Fibroblast of lung (primary cell): ENCODE measurements around the gene CCDC183. TPM values are rescaled to one million over a fixed set of nuclear protein-coding genes. Genes with fewer than 3 reads are reported as not detected.

Experiments
- DNase-seq, 2 donors: peaks; one replicate each; pipeline versions ENCODE4 v3.0.0 to v3.0.0-alpha.2; 2010; ENCODE audit warnings: low read depth in 2 of 2
- H2AFZ ChIP-seq: 2 replicates; pipeline ENCODE4 v1.5.1; 2012; ENCODE audit warnings: low read length, control low read depth, inconsistent platforms
- H3K27ac ChIP-seq: 2 replicates; pipeline ENCODE4 v1.5.1; 2011; ENCODE audit warnings: low read length, control low read depth; ENCODE audit not compliant: insufficient read depth
- H3K27me3 ChIP-seq: 2 replicates; pipeline ENCODE4 v1.5.1; 2011; ENCODE audit warnings: mild to moderate bottlenecking, low read length; ENCODE audit not compliant: control insufficient read depth, insufficient read depth
- H3K36me3 ChIP-seq: 2 replicates; pipeline ENCODE4 v1.5.1; 2011; ENCODE audit warnings: low read length; ENCODE audit not compliant: control insufficient read depth, insufficient read depth
- H3K4me1 ChIP-seq: 2 replicates; pipeline ENCODE4 v1.5.1; 2011; ENCODE audit warnings: low read length; ENCODE audit not compliant: control insufficient read depth, insufficient read depth; ENCODE audit errors: extremely low read depth
- H3K4me2 ChIP-seq: 2 replicates; pipeline ENCODE4 v1.5.1; 2011; ENCODE audit warnings: low read length, control low read depth; ENCODE audit not compliant: insufficient read depth; ENCODE audit errors: extremely low read depth
- H3K4me3 ChIP-seq, 4 experiments: fragments of 200-600 bp in 1 of 4; sonication (generic) in 1 of 4; replicated peaks in 1 of 4; 2 replicates each; pipeline ENCODE4 v1.5.1; 2011 to 2016; ENCODE audit warnings: low read length in 4 of 4, low read depth in 3 of 4, mild to moderate bottlenecking in 3 of 4, control low read depth in 2 of 4, inconsistent platforms in 1 of 4, mixed read lengths in 1 of 4; ENCODE audit not compliant: insufficient read depth in 1 of 4; ENCODE audit errors: control extremely low read depth in 1 of 4
- H3K79me2 ChIP-seq: 2 replicates; pipeline ENCODE4 v1.5.1; 2012; ENCODE audit warnings: mild to moderate bottlenecking, low read length, inconsistent platforms; ENCODE audit not compliant: control insufficient read depth, insufficient read depth
- H3K9ac ChIP-seq: 2 replicates; pipeline ENCODE4 v1.5.1; 2011; ENCODE audit warnings: mild to moderate bottlenecking, low read length, control low read depth; ENCODE audit not compliant: insufficient read depth
- H3K9me3 ChIP-seq: 2 replicates; pipeline ENCODE4 v1.5.1; 2012; ENCODE audit warnings: low read depth, low read length; ENCODE audit not compliant: control insufficient read depth, insufficient read depth
- H4K20me1 ChIP-seq: 2 replicates; pipeline ENCODE4 v1.5.1; 2011; ENCODE audit warnings: low read length; ENCODE audit not compliant: control insufficient read depth, insufficient read depth; ENCODE audit errors: extremely low read depth
- CTCF ChIP-seq, 2 donors: IDR thresholded peaks in 1 of 2; conservative IDR thresholded peaks in 1 of 2; 1 replicate in 1 of 2; 2 replicates in 1 of 2; pipeline ENCODE4 v1.5.1; 2011 to 2012; ENCODE audit warnings: low read length in 2 of 2, control low read depth in 1 of 2, inconsistent platforms in 1 of 2, low read depth in 1 of 2, mild to moderate bottlenecking in 1 of 2
- EZH2 ChIP-seq: IDR thresholded peaks from 2 replicates; pipeline ENCODE4 v1.5.1; 2012; ENCODE audit warnings: low read length, control low read depth, mild to moderate bottlenecking; ENCODE audit errors: missing control alignments
- polyA plus RNA-seq, 2 donors: library from polyadenylated mRNA; depleted of rRNA in 1 of 2; stranded (reverse) in 1 of 2; unstranded in 1 of 2; fragments of >200 nt; gene quantifications; 2 replicates each; pipeline ENCODE4 v1.2.1, GENCODE V29; 2011 to 2012; ENCODE audit warnings: missing spikeins in 1 of 2
- total RNA-seq: library from RNA; depleted of rRNA; stranded (reverse); fragments of >200 nt; gene quantifications from 2 replicates; pipeline ENCODE4 v1.2.1, GENCODE V29; 2014

The CCDC183 gene
- total and polyA plus RNA-seq, 2 donors (not counting 1 experiment from before 2014, with no cell fraction given) = 0.35 to 0.99 TPM

- H3K27me3 ChIP-seq = peaks cover 18% of the 10 kb centered on the region
- H3K27ac ChIP-seq = no peak overlapping the region
- no peak for DNase-seq
- peaks cover 9% of the 10 kb centered on the region for H3K79me2 ChIP-seq
- no peak overlapping the region for H3K4me2 ChIP-seq
- no peaks in the 10 kb centered on the region for H4K20me1 ChIP-seq
- H3K4me3 ChIP-seq = no peak overlapping the region
- H3K36me3 ChIP-seq = peaks cover 2% of the 10 kb centered on the region
- H3K4me1 ChIP-seq = peaks cover 6% of the 10 kb centered on the region
- TF ChIP-seq CTCF (conservative IDR thresholded peaks at IDR 0.05 in 1 of 2, IDR thresholded peaks at IDR 0.05 in 1 of 2; ENCODE audit: low read depth in 1 of 2, low read length in 2 of 2) (no peak), EZH2 (no peak)
- H2AFZ ChIP-seq = no peak overlapping the region
- H3K9me3 ChIP-seq = no peaks in the 10 kb centered on the region
- H3K9ac ChIP-seq = no peak overlapping the region
These were observed 7.7 kb downstream of the CCDC183 start for GRCh38 chr9:136803551-136804508.

DNA sequence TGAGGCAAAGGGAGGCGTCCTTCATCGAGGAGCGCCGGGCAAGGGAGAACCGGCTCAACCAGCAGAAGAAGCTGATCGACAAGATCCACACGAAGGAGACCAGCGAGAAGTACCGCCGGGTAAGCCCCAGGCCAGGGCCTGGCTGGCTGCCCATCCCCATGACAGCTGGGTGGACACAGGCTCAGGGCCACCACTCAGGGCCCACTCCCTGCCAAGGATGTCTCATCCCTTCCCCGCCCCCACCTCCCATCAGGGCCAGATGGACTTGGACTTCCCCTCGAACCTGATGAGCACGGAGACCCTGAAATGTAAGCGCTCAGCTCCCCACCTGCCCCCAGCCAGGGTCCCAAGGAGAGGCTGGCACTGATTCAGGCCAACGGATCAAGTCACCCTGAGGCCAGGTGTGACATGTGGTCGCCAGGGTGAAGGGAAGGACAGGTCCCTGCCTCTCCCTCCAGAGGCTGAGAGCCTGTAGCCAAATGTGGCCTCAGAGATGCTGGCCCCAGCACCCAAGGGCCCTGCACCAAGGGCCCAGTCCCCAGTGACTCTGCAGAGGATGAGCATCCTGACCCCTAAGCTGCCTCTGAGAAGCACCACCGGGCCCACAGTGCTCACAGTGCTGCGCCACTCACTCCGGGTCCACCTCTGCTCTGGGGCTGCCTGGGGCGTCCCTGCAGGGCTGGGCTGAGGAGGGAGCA lies 8.5 kb downstream of the CCDC183 start:
- no peak overlapping the region for H3K4me3 ChIP-seq
- peaks cover 9% of the 10 kb centered on the region for H3K4me1 ChIP-seq
- TF ChIP-seq CTCF (conservative IDR thresholded peaks at IDR 0.05 in 1 of 2, IDR thresholded peaks at IDR 0.05 in 1 of 2; ENCODE audit: low read depth in 1 of 2, low read length in 2 of 2) (no peak), EZH2 (no peak)
- H3K9me3 ChIP-seq = no peaks in the 10 kb centered on the region
- H4K20me1 ChIP-seq = no peaks in the 10 kb centered on the region
- H3K36me3 ChIP-seq = peaks cover 2% of the 10 kb centered on the region
- no peak overlapping the region for H3K9ac ChIP-seq
- peaks cover 12% of the 10 kb centered on the region for H3K27me3 ChIP-seq
- H3K79me2 ChIP-seq = peaks cover 17% of the 10 kb centered on the region
- H3K4me2 ChIP-seq = no peak overlapping the region
- no peak for DNase-seq
- no peak overlapping the region for H3K27ac ChIP-seq
- H2AFZ ChIP-seq = no peak overlapping the region

DNA sequence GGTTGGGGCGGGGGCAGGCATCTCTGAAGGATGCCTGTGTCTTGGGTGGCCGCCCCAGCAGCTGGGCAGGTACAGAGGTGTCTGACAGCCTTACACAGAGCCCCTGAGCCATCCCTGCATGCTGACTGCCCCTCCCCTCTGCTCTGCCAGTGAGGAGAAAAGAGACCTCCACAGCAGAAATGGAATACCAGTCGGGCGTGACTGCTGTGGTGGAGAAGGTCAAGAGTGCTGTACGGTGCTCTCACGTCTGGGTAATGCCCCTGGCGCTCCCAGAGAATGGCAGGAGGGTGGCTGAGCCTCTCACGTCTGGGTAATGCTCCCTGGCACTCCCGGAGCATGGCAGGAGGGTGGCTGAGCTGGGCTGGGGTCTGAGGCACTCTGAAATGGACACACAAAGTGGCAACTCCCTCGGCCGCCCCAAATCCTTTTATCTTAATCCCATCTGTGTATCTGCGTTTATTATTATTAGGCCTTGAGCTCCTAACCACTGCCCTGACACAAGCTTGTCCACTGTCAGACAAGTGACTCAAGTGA lies 9.1 kb downstream of the CCDC183 start:
- no peak overlapping the region for H3K27ac ChIP-seq
- no peak for TF ChIP-seq EZH2
- no peak for TF ChIP-seq CTCF (conservative IDR thresholded peaks at IDR 0.05 in 1 of 2, IDR thresholded peaks at IDR 0.05 in 1 of 2; ENCODE audit: low read depth in 1 of 2, low read length in 2 of 2)
- peaks cover 9% of the 10 kb centered on the region for H3K4me1 ChIP-seq
- DNase-seq = no peak
- peaks cover 11% of the 10 kb centered on the region for H3K27me3 ChIP-seq
- H2AFZ ChIP-seq = no peak overlapping the region
- no peaks in the 10 kb centered on the region for H3K9me3 ChIP-seq
- H3K4me3 ChIP-seq = no peak overlapping the region
- peaks cover 23% of the 10 kb centered on the region for H3K79me2 ChIP-seq
- H4K20me1 ChIP-seq = no peaks in the 10 kb centered on the region
- H3K9ac ChIP-seq = no peak overlapping the region
- H3K4me2 ChIP-seq = no peak overlapping the region
- H3K36me3 ChIP-seq = peaks cover 2% of the 10 kb centered on the region
